NCI-H2196 treated with DMSO at 0.1 percent for 48 hours (cell line): ENCODE measurements around the gene AUTS2.

Experiments used
- DNase-seq: peaks from one replicate; lab custom pipeline; 2025; ENCODE audit not compliant: unreplicated experiment; lab: John Stamatoyannopoulos, UW

The AUTS2 gene

DNA sequence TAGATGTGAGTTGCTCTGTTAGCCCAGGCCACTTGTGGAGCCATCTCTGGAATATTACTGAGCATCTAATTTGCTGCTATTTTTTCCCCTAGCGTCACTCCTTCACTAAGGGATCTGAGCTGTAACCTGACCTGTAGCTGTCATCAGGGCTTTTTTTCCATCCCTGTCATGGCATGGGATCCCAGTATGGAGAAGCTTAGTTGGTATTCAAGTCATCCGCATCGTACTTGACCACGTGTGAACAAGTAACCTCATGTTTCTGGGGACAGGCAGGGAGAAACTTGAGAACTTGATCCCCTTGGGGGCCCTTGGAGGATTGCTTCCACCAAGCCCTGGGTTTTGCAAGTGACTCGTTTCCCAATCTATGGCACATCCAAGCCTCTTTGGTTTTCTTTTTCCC lies 1059.3 kb downstream of the AUTS2 start:
- DNase-seq: no peak

DNA sequence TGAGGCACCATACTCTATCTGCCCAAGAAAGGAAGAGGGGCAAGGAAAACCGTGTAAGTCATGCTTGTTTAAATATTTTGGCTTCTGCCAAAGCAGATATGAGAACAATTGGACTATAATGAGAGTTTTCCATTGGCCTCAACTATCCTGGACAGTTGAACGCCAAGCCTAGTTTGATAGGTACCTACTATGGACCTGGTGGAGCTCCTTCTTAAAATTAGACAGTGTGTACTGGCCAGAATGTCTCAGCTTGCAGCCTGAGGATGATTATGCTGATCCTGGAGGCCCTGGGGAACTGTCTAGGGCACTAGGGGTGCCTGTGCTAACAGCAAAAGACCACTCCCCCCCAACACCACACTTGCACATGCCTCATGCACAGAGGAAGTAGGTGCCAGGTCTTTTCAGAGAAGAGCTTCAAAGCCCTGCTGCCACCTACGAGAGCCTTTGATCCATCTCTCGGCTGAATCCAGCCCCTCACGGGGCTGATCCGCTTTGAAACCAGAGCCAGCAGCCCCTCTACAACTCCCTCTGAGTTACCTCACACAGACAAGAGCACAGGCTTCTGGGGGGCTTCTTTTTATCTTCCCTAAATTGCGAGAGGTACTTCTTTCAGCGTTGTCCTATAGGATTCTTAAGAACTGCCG lies 1059.8 kb downstream of the AUTS2 start:
- DNase-seq: no peak

DNA sequence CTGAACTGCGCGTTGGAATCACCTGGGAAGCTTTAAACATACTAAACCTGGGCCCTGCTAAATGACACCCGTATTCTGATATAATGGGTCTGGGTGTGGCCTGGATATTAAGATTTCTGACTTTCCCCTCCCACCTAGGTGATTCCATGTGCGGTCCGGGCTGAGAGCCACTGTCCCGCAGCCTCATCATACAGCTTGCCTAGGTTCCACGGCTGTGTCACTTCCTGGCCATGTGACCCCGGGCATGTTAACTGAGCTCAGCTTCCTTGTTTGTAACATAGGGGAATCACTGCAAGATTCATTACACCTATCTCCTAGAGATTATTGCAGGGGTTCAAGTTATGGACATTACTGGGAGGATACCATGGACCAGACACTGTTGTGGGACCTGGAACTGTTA lies 1061.0 kb downstream of the AUTS2 start:
- no peak for DNase-seq

DNA sequence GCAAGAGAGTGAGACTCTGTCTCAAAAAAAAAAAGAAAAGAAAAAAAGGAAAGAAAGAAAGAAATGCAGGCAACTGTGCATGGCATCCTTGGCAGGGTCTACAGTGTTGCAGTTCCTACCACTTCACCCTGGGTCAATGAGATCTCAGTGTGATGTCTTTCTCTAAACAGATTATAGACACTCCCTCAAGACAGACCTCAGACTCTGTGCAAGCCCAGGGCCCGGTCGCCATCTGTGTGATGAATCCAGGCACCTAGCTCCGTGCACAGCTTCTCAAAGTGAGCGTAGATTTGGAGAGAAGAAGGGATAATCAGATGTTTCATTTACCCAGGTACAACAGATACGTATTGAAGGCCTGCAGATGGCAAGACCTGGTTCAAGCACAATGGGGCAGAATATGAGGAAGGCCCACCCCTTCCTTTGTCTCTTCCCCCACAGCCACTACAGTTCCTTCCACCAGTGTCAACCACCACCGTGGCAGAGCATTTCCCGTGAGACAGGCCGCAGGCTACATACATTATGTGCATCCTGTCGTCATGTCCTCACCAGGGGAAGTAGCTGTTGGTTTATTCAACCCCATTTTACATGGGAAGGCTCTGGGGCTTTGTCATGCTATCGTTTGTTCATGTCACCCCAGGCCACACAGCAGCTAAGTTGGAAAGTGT lies 1062.0 kb downstream of the AUTS2 start:
- no peak for DNase-seq

DNA sequence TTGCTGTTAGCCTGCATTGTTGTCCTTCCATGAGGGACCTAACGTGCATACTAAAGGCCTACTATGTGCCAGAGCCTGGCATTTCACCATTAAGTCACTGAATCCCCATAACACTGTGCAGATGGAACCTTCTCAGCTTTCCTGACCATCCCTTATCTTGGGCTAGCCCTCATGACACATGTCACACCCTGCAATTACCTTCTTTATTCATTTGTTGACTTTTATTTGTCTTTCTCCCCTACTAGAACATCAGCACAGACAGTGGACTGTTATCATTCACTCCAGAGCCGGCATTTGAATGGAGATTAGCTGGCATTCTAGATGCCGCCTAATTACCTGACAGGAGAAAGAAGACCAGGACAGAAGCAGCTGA lies 1062.5 kb downstream of the AUTS2 start:
- DNase-seq: no peak

DNA sequence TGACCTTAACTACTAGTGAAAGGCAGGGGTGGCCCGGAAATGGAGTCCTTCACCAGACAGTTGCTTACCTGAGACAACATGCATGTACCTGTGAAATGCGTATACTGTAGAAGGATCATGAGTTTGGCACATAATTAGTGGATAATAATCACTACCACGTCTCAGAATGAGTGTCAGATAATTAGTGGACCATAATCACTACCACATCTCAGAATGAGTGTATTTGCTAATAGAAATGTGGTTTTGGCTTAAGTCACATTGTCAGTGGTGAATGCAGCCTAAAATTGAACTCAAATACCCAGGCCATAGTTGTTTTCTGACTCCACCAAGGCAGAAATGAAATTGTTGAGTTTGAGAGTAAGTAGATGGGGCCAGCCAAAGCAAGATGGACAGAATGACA lies 1065.4 kb downstream of the AUTS2 start:
- DNase-seq: no peak

DNA sequence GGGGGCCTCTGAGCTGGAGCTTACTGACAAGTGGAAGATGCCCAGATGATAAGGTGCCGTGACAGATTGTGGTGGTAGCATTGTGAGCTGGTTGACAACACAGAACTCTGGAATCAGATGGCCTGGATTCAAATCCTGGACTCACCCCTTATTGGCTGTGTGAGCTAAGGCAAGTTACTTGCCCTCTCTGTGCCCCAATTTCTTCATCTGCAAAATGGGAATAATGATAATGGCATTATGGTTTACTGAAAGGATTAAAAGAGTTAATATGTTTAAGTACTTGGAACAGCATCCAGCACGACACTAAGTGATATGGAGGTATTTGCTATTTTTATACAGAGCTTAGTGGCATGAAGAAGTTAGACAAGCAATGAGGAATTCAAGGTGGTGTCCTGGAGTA lies 1067.7 kb downstream of the AUTS2 start:
- no peak for DNase-seq

DNA sequence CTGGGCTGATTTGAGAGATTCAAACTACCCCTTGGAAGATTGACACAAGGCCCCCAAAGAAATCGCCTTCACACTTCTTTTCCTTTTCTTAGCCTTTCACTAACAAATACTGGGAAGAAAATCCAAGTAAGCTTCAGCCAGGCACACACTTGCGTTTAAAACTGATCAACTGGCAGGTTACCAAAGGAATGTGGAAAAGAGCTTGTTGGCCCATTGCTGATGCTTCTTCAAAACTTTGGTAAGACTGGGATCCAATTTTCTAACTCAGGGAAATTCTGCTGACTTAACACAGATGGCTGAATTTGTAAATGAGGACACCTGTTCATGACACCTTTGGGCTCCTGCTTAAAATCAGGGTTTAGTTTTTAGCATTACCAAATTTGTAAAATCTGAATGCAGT lies 1069.1 kb downstream of the AUTS2 start:
- no peak for DNase-seq

DNA sequence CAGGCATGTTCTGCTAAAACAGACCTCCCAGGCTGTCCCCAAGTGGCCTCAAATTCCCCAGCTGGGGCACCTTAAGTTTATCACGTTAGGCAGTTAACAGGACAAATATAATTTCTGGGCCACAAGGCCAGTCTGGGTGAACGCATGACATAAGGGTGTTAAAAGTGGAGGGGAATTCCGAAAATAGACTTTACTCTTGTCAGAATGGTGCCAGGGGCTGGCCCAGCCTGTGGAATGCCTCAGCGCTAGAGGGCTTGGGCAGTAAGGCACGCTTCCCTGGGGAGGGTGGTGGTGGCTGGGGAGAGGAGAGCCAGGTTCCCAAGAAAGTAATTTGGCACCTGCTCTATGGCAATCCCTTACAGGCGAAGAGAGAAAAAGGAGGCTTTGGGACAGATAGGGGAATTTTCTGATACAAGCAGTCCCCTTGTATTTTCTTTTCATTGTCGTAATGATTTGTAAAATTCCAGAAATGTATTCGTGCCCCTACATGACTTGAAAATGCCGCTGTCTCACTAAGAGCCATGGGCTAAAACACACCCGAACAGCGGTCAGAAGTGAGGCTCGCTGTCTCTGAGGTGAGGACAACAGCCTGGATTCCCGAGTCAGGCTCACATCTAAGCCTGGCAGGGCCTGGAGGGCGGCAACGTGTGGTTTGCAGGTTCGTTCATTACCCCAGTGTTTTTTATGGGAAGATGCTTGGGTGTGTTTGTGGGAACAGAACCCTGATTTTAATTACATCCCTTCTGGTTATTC lies 1070.5 kb downstream of the AUTS2 start:
- no peak for DNase-seq

DNA sequence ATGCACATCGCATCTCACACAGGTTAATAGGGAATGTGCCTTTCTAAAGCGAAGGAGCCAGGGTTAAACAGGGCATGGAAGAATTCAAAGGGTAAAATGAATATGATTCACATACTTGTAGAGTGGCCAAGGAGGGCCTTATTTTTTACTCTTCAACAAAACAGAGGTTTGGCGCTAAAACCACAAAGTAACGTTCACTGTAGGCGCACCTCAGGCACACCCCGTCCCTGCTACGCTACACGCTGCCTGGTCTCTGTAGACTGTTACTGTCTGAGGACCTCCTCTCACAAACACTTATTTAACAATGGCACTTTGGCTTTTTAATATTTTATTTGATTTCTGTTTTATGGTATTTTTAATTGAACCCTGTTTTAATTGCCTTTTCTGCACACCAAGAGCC lies 1071.6 kb downstream of the AUTS2 start:
- DNase-seq: no peak

DNA sequence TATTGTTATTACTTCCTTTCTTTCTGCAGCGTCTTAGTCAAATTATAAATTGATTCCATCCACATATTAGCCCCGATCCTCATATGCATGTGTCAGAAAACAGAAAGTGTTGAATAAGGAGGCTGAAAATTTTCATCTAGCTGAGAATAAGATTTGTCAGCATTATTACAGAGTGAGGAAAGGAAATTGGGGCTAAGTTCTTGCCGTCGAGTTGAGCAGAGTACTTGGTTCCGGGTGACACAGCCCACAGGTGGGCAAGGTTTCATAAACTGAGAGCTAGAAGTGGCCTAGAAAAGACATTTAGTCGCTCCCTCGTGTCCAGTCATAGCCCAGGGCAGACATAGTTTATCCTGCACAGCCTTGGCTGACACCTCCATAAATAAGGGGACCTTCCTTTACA lies 1072.0 kb downstream of the AUTS2 start:
- no peak for DNase-seq

DNA sequence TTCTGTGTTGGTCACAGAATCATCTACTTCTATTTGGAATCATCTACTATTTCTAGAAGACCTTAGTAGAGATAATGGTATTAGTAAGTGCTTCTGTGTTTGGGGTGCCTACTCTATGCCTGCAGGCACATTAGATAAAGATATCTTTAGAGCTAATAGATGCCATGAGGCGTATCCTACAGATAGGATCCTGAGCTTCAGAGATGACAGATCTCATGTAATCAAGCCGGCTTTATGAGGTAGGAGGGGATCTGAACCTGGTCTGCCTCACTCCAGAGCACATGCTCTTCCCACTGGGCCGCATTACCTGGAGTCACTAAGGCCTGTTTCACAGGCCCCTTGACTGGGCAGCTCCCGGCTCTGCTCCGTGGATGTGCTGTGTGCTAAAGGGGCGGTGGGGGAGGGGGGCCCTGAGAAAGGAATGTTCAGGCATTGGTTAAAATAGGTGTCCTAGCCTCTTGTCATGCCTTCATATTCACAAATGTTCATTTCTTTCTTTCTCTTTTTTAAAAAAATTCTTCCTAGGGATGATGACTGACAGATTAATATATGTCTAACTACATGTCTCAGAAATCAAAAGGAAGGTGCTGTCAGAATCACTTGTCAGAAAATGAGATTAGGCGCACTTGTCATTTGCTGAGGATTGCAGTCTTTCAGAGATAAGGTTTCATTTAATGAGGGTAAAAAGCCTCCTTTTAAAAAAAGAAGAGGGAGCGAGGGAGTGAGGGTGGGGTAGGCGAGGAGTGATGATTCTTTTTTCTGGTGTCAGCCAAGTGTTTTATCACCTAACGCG lies 1075.7 kb downstream of the AUTS2 start:
- no peak for DNase-seq

DNA sequence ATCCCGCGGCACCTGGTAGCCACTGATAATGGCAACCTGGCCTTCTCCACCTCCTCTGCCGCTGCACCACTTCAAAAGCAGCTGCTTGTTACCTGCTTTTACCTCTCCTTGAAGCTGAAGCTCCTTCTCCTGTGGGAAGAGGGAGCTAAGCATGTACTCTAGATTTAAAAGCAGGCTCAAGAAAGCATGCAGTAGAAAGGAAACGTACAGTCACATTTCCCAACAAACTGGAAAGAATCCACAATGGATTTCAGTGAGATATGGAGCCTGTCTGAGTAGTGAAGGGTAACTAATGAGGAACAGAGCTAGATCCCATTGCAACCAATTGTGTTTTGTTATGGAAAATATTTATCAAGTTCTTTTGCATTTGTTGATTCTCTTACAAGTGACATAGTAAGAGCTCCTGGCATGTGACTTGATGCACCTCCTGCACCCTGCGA lies 1076.3 kb downstream of the AUTS2 start:
- no peak for DNase-seq

DNA sequence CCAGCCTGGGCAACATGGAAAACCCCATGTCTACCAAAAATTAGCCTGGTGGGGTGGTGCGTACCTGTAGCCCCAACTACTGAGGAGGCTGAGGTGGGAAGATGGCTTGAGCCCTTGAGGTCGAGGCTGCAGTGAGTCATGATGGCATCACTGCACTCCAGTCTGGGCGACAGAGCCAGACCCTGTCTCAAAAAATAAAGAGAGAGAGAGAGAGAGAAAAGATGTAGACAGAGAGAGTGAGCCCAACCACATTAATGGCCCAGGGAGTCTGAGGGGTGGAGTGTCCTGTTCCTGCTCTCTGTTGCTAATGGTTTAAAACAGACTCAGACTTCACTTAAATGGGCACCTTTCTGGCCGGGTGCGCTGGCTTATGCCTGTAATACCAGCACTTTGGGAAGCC lies 1078.0 kb downstream of the AUTS2 start:
- DNase-seq: no peak

DNA sequence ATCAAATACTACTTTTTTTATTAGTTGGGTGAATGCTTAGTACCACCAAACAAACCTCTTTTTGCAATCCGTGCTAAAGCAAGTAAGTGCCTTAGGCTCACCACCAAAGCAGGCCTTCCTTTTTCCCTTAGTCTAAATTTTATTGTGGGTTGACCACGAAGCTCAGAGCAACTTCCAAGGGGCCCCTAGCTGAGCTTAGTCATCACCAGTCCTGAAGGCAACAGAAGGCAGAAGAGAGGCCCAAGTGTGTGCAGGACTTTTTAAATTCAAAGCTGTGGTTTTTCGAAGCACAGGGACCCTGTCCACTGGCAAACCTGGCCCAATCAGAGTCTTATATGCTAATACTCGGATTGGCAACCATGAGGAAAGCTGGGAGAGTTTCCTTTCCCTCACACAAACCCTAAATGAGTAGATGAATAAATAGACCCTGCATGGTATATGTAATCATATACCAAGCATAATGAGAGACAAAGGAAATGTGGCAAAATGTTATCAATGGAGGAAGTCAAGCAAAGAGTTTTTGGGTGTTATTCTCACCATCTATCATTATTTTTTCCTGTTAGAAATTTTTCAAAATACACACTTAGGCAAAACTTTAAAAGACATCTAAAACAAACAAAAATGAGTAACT lies 1080.5 kb downstream of the AUTS2 start:
- DNase-seq: no peak

DNA sequence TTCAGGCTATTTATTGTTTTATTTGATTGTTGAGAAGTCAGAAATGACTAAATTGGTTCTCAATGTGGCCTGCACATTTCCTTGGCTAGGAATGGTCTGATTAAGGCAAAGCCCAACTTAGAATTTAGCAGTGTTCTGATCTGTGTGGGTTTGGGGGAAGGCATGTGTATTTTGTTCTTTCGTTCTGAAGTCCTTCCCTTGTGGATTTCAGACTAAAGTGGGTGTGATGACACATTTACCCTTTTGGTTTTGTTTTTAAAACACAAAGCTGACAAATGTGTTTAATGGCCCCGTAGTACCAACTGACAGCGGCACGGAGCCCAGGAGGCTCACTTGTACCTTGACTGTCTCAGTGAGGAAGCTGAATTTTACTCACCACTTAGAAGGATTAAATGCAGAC lies 1081.4 kb downstream of the AUTS2 start:
- DNase-seq: no peak

DNA sequence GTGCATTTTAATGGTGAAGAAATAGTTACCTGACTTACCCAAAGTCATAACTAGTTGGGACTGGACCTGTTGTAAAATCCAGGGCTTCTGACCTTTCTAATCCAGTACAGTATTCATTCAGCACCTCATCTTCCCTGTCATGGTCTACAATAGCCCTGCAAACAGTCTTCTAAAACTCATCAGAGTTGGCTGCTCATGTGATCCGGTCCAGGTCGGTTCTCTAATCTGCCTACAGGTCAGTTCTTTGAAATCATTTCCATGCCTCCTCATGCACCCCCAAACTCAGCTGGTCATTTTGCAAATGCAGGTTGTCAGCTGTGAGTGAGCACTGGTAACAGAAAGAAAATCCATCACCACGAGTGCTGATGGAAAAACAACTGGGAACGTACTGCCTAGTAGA lies 1082.0 kb downstream of the AUTS2 start:
- no peak for DNase-seq

DNA sequence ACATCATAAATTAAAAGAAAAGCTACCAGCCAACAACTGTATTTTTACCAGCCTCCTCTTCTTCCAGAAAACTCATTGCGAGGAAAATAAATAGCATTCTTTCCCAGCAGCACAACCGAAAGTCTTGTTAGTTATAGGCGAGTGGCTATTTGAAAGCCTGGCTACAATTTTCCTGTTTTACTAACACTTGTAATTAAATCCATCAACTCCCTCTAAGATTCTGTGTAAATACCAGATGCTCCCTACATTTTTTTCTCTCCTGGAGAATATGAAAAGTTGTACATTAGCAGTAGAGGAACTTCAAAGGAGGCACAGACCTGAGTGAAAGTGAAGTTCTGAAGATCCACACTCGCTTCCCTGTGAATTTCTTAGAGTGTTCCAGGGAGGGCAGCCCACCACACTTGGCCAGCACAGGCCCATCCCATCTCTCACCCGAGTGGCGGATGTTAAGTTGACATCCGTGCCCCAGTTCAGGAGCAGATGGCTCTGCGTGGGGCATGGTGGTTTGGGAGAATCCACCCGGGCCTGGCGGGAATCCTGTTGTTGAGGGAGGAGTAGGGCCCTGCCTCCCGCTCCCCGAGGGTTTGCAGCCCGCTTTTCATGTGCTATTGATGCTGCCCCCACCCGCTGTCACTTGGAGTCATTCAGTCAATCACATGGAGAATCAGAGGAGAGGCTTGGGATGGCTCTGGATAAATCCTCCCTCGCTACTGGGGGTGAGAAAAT lies 1082.6 kb downstream of the AUTS2 start:
- no peak for DNase-seq

DNA sequence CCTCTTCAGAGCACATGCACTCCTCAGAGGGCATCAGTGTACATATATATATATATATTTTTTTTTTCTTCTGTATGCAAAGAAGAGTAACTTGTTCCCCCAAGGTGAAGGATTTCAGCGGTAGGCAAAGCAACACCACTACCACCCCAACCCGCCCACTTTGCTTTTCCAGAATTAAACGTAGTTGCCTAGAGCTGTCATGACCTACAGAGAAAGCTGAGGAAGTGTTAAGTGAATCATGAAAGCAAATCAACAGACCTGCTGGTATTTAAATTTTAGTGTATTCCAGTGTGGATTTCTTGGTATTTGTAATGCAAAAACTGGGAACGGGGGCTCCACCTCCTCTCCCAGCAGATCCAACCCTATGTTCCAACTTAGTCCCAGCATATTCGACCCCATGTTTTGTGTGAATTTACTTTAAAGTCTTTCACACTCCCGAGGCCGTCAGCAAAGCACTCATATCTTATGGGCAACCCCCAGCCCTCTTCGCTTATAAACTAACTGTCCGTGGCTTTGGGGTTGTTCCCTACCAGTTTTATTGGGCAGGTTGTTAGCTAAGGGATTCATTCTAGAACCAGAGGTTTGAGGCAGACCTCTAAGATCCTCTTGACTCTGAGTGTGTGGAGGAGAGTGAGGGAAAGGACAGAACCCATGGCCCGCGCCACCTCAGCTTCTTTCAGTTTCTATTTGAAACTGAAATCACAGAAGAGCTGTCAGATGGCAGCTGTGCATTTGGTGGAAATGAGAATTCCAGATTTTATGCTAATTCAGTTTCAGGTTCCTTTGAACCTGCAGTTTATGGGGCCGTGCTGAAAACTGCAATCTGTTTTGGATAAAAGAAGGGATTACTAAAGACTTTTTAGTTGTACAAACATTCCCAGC lies 1083.4 kb downstream of the AUTS2 start:
- DNase-seq: no peak

DNA sequence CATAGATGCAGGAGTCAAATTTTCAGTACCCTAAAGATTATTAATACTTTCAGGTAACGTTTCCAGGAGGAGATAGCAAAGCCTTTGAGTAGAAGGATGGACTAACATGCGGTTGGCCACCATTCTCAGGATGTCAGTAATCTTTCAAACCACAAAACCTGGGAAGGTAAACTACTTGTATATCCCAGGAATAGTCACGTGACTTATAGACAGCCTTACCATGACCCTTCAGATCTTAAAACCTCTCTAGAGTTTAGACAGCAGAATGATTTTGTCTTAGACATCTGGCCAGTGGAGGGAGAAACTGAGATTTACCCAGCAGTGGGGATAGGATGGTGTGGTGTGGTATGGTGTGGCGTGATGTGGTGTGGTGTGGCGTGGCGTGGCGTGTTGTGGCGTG lies 1085.9 kb downstream of the AUTS2 start:
- DNase-seq: no peak
